GM12878 (cell line): ENCODE data around the gene MTFR2.

Experiments used
- CEBPZ ChIP-seq: fragments of 150-350 bp; IDR thresholded peaks from 2 replicates; pipeline ENCODE4 v1.6.1; 2016; ENCODE audit warnings: low read depth, low read length
- CTCF ChIP-seq, 3 experiments: IDR thresholded peaks in 2 of 3; conservative IDR thresholded peaks in 1 of 3; 2 replicates each; pipeline ENCODE4 v1.5.1; 2011; ENCODE audit warnings: low read depth in 3 of 3, low read length in 3 of 3, mild to moderate bottlenecking in 3 of 3, control low read depth in 2 of 3, moderate library complexity in 2 of 3, inconsistent platforms in 1 of 3, mixed read lengths in 1 of 3; ENCODE audit not compliant: control insufficient read depth in 2 of 3, insufficient read depth in 1 of 3; ENCODE audit errors: extremely low read depth in 1 of 3
- USF1 ChIP-seq: IDR thresholded peaks from 2 replicates; pipeline ENCODE4 v1.6.1; 2011; ENCODE audit warnings: borderline replicate concordance, low read depth, mild to moderate bottlenecking, moderate library complexity, mixed read lengths, low read length; ENCODE audit not compliant: insufficient read depth; ENCODE audit errors: extremely low read length

- TF ChIP-seq CTCF (IDR thresholded peaks at IDR 0.05 in 2 of 3, conservative IDR thresholded peaks at IDR 0.05 in 1 of 3; ENCODE audit: control insufficient read depth in 2 of 3, extremely low read depth in 1 of 3, insufficient read depth in 1 of 3, low read depth in 3 of 3, low read length in 3 of 3) (no peak), USF1 (no peak), CEBPZ (no peak)
Observed at GRCh38 chr6:136230219-136230853, 19.8 kb downstream of the MTFR2 start.
